Endodermal cell (in vitro differentiated cells): ENCODE data around the gene RPTOR. TPM values are rescaled to one million over a fixed set of nuclear protein-coding genes. Genes with fewer than 3 reads are reported as not detected.
A peak's percentile ranks its signal among the peaks of the same experiment; 100 is the strongest.

Source experiments
- DNase-seq: peaks from one replicate; pipeline ENCODE4 v3.0.0-alpha.2; 2017
- H3K27ac ChIP-seq: 2 replicates; pipeline ENCODE4 v1.5.1; 2013; ENCODE audit warnings: mild to moderate bottlenecking, low read depth, low read length, moderate library complexity
- H3K27me3 ChIP-seq: 2 replicates; pipeline ENCODE4 v1.6.1; 2013; ENCODE audit warnings: mild to moderate bottlenecking, low read length, moderate library complexity; ENCODE audit not compliant: insufficient read depth, control insufficient read depth, poor library complexity, severe bottlenecking
- H3K36me3 ChIP-seq: 2 replicates; pipeline ENCODE4 v1.7.0; 2013; ENCODE audit warnings: mild to moderate bottlenecking, low read length, moderate library complexity; ENCODE audit not compliant: control insufficient read depth, insufficient read depth
- H3K4me1 ChIP-seq: one replicate; pipeline ENCODE4 v1.7.0; 2013; ENCODE audit warnings: low read length; ENCODE audit not compliant: control insufficient read depth, insufficient read depth
- H3K4me3 ChIP-seq: 2 replicates; pipeline ENCODE4 v1.5.1; 2013; ENCODE audit warnings: mild to moderate bottlenecking, low read length, moderate library complexity
- H3K9ac ChIP-seq: 2 replicates; pipeline ENCODE4 v1.6.1; 2013; ENCODE audit warnings: mild to moderate bottlenecking, low read length, moderate library complexity; ENCODE audit not compliant: poor library complexity, severe bottlenecking; ENCODE audit errors: extremely low read depth
- H3K9me3 ChIP-seq: 2 replicates; pipeline ENCODE4 v1.6.1; 2013; ENCODE audit warnings: mild to moderate bottlenecking, low read length, moderate library complexity; ENCODE audit not compliant: control insufficient read depth
- H3K27ac Mint-ChIP-seq: 2 replicates; pipeline ENCODE4 v1.8.0; 2020; ENCODE audit warnings: mixed read lengths
- H3K27me3 Mint-ChIP-seq: 2 replicates; pipeline ENCODE4 v1.8.0; 2021; ENCODE audit warnings: mild to moderate bottlenecking, mixed read lengths; ENCODE audit not compliant: insufficient read depth
- H3K36me3 Mint-ChIP-seq: 2 replicates; pipeline ENCODE4 v1.8.0; 2020; ENCODE audit warnings: low read depth, mixed read lengths
- H3K4me1 Mint-ChIP-seq: 2 replicates; pipeline ENCODE4 v1.8.0; 2020; ENCODE audit warnings: mixed read lengths
- H3K4me3 Mint-ChIP-seq: 2 replicates; pipeline ENCODE4 v1.8.0; 2020; ENCODE audit warnings: mild to moderate bottlenecking, moderate library complexity, mixed read lengths
- H3K9me3 Mint-ChIP-seq: 2 replicates; pipeline ENCODE4 v1.8.0; 2020; ENCODE audit warnings: mild to moderate bottlenecking, mixed read lengths
- CTCF ChIP-seq: fragments of 200-600 bp; sonication (generic); conservative IDR thresholded peaks from 2 replicates; pipeline ENCODE4 v1.5.0; 2021; ENCODE audit warnings: antibody characterized with exemption, mild to moderate bottlenecking
- WGBS, 2 experiments: methylation state at CpG; one replicate each; pipeline versions ENCODE4 v1.1.5 to v1.1.7; 2013; ENCODE audit warnings: missing lambda C conversion rate in 2 of 2, mixed read lengths in 1 of 2; ENCODE audit not compliant: insufficient coverage in 1 of 2, insufficient read length in 1 of 2; 5-methylcytosine and 5-hydroxymethylcytosine counted together
- total RNA-seq, 2 donors: library from RNA; stranded (reverse); fragmentation: NEBNext Ultra II Directional in 1 of 2; extraction: Animal tissue kit (Norgen Biotek cat#: 25700) in 1 of 2; gene quantifications; 2 replicates in 1 of 2; 3 replicates in 1 of 2; pipeline ENCODE4 v1.2.1, GENCODE V29; 2021

The RPTOR gene
- total RNA-seq, 2 donors from 2014 or later, result 45.1 to 53.4 TPM

DNA sequence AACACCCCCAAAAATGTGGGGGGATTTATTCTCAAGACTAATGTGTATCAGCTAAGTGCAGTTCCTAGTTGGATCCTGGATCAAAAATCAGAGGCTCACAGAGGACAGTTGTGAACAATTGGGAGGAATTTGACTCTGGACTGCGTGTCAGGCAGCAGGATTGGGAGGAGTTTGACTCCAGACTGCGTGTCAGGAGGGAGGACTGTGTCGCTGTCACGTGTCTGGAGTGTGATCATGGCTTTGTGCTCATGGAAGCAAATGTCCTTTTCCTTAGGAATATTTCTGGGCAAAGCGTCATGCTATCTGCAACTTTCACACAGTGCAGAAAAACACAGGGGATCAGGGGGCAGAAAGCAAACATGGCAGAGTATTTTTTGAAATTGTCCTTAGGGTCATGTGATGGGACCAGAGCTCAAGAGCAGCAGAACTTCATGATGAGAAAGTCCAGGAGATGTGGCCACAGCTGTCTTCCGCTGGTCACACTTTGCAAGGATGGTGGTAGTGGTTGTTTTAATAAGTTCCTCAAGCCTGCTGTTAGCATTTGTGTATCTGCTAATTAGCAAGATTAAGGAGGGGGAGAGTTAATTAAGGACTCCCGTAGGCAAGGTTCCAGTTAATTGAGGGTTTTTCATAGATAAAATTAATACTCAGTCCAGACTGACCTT, 325.0 kb downstream of the RPTOR start:
- whole genome bisulfite sequencing, 2 experiments, result 89 to 90% methylated on average over 7 of the region's 7 CpGs
- no peak for DNase-seq
- Histone ChIP-seq H3K4me1 (no peaks in the 10 kb centered on the region), H3K4me3 (no peak overlapping the region), H3K9ac (no peak overlapping the region), H3K27me3 (no peaks in the 10 kb centered on the region), H3K9me3 (no peaks in the 10 kb centered on the region), H3K36me3 (peaks cover under 1% of the 10 kb centered on the region), H3K27ac (no peak overlapping the region)
- Mint-ChIP-seq H3K27me3 (no peaks in the 10 kb centered on the region), H3K36me3 (peaks cover 8% of the 10 kb centered on the region), H3K27ac (no peak overlapping the region), H3K9me3 (no peaks in the 10 kb centered on the region), H3K4me3 (no peak overlapping the region), H3K4me1 (peaks cover 13% of the 10 kb centered on the region)
- TF ChIP-seq CTCF, result no peak

GRCh38 chr17:80870401-80870800, 325.8 kb downstream of the RPTOR start:
- DNase-seq, result no peak

GRCh38 chr17:80871341-80871740, 326.7 kb downstream of the RPTOR start:
- TF ChIP-seq CTCF, result no peak
- Mint-ChIP-seq H3K36me3 (peaks cover 17% of the 10 kb centered on the region), H3K9me3 (no peaks in the 10 kb centered on the region), H3K4me3 (no peak overlapping the region), H3K27ac (no peak overlapping the region), H3K27me3 (no peaks in the 10 kb centered on the region), H3K4me1 (peaks cover 13% of the 10 kb centered on the region)
- Histone ChIP-seq H3K9me3 (no peaks in the 10 kb centered on the region), H3K36me3 (peaks cover 3% of the 10 kb centered on the region), H3K27ac (no peak overlapping the region), H3K4me1 (no peaks in the 10 kb centered on the region), H3K27me3 (no peaks in the 10 kb centered on the region), H3K9ac (no peak overlapping the region), H3K4me3 (no peak overlapping the region)
- 90 to 96% methylated on average over 11 to 12 of the region's 12 CpGs for WGBS, 2 experiments
- no peak for DNase-seq

More at GRCh38 chr17:80870401-80870800, 325.8 kb downstream of the RPTOR start:
- no peak overlapping the region for H3K4me3 Mint-ChIP-seq
- peaks cover 15% of the 10 kb centered on the region for H3K36me3 Mint-ChIP-seq
- Histone ChIP-seq H3K4me3 (no peak overlapping the region), H3K9ac (no peak overlapping the region), H3K36me3 (peaks cover 3% of the 10 kb centered on the region), H3K4me1 (no peaks in the 10 kb centered on the region), H3K27ac (no peak overlapping the region), H3K27me3 (no peaks in the 10 kb centered on the region), H3K9me3 (no peaks in the 10 kb centered on the region)
- peak; percentile 37 for TF ChIP-seq CTCF
- H3K4me1 Mint-ChIP-seq, result peaks cover 13% of the 10 kb centered on the region
- H3K27ac Mint-ChIP-seq, result no peak overlapping the region
- no peaks in the 10 kb centered on the region for H3K27me3 Mint-ChIP-seq
- 84 to 85% methylated on average over 7 to 8 of the region's 8 CpGs for WGBS, 2 experiments
- H3K9me3 Mint-ChIP-seq, result no peaks in the 10 kb centered on the region
